Measurements from ENCODE around the gene TMEM115.

TMEM115 gene

GRCh38 chr3:50358911-50359759 is at the start of gene TMEM115:
Gene TMEM115 (minus strand): TSS chr3:50359521. CDS start chr3:50359063, 458 bp downstream.
- peak; percentile 100 for DNase-seq (ENCODE audit: low spot score)

GRCh38 chr3:50408443-50408944 is 49.2 kb upstream of the TMEM115 start:
- DNase-seq (ENCODE audit: low spot score) = no peak

GRCh38 chr3:50406487-50406886 is 47.2 kb upstream of the TMEM115 start:
- no peak for DNase-seq (ENCODE audit: low spot score)

- DNase-seq (ENCODE audit: low spot score) = no peak
Observed at GRCh38 chr3:50405249-50405648, 45.9 kb upstream of the TMEM115 start.

- no peak for DNase-seq (ENCODE audit: low spot score)
Observed at GRCh38 chr3:50401978-50402595, 42.8 kb upstream of the TMEM115 start.

- no peak for DNase-seq (ENCODE audit: low spot score)
Observed at GRCh38 chr3:50396502-50396901, 37.2 kb upstream of the TMEM115 start.

GRCh38 chr3:50395070-50395860 is 35.9 kb upstream of the TMEM115 start:
- DNase-seq (ENCODE audit: low spot score) = no peak

GRCh38 chr3:50393061-50393460 is 33.7 kb upstream of the TMEM115 start:
- DNase-seq (ENCODE audit: low spot score) = no peak

- DNase-seq (ENCODE audit: low spot score) = peak; percentile 52
Observed at GRCh38 chr3:50392101-50392715, 32.9 kb upstream of the TMEM115 start.

GRCh38 chr3:50390508-50391224 is 31.3 kb upstream of the TMEM115 start:
- DNase-seq (ENCODE audit: low spot score) = peak; percentile 62

GRCh38 chr3:50389414-50389767 is 30.1 kb upstream of the TMEM115 start:
- DNase-seq (ENCODE audit: low spot score) = no peak

GRCh38 chr3:50388720-50389413 is 29.5 kb upstream of the TMEM115 start:
- no peak for DNase-seq (ENCODE audit: low spot score)

- DNase-seq (ENCODE audit: low spot score) = no peak
Observed at GRCh38 chr3:50388016-50388719, 28.8 kb upstream of the TMEM115 start.

- no peak for DNase-seq (ENCODE audit: low spot score)
Observed at GRCh38 chr3:50385754-50386153, 26.4 kb upstream of the TMEM115 start.

GRCh38 chr3:50383750-50384149 is 24.4 kb upstream of the TMEM115 start:
- no peak for DNase-seq (ENCODE audit: low spot score)

- no peak for DNase-seq (ENCODE audit: low spot score)
Observed at GRCh38 chr3:50382722-50383121, 23.4 kb upstream of the TMEM115 start.

- DNase-seq (ENCODE audit: low spot score) = no peak
Observed at GRCh38 chr3:50381383-50381782, 22.1 kb upstream of the TMEM115 start.

- DNase-seq (ENCODE audit: low spot score) = no peak
Observed at GRCh38 chr3:50380405-50381085, 21.2 kb upstream of the TMEM115 start.

GRCh38 chr3:50378757-50379156 is 19.4 kb upstream of the TMEM115 start:
- DNase-seq (ENCODE audit: low spot score) = no peak

- no peak for DNase-seq (ENCODE audit: low spot score)
Observed at GRCh38 chr3:50378024-50378423, 18.7 kb upstream of the TMEM115 start.
